Neuronal stem cell (in vitro differentiated cells): ENCODE results near the gene SLC25A3.
"Not testable (repeated sequence)": the region's sequence is repeated elsewhere in the genome, so short reads cannot be mapped to it uniquely, and the experiment has no call there.

ENCODE experiments used
- DNase-seq: peaks from one replicate; pipeline ENCODE4 v3.0.0-alpha.2; 2013; ENCODE audit warnings: low spot score
- H2AFZ ChIP-seq: one replicate; pipeline ENCODE4 v1.6.1; 2013; ENCODE audit warnings: mild to moderate bottlenecking, low read length, inconsistent platforms
- H2AK5ac ChIP-seq: 2 replicates; pipeline ENCODE4 v1.6.1; 2013; ENCODE audit warnings: low read depth, mild to moderate bottlenecking, inconsistent platforms, low read length, moderate library complexity, mixed read lengths
- H2BK120ac ChIP-seq: 2 replicates; pipeline ENCODE4 v1.6.1; 2013; ENCODE audit warnings: low read depth, mild to moderate bottlenecking, inconsistent platforms, low read length, moderate library complexity, mixed read lengths
- H2BK12ac ChIP-seq: one replicate; pipeline ENCODE4 v1.6.1; 2013; ENCODE audit warnings: low read length, inconsistent platforms
- H2BK15ac ChIP-seq: 2 replicates; pipeline ENCODE4 v1.6.1; 2013; ENCODE audit warnings: mild to moderate bottlenecking, low read length, inconsistent platforms, mixed read lengths
- H2BK5ac ChIP-seq: one replicate; pipeline ENCODE4 v1.6.1; 2013; ENCODE audit warnings: inconsistent platforms, mild to moderate bottlenecking, low read length, moderate library complexity
- H3K14ac ChIP-seq: one replicate; pipeline ENCODE4 v1.6.1; 2013; ENCODE audit warnings: low read length, inconsistent platforms
- H3K18ac ChIP-seq: 2 replicates; pipeline ENCODE4 v1.6.1; 2013; ENCODE audit warnings: low read length, inconsistent platforms
- H3K23ac ChIP-seq: 2 replicates; pipeline ENCODE4 v1.6.1; 2013; ENCODE audit warnings: low read depth, mild to moderate bottlenecking, mixed read lengths, low read length, inconsistent platforms; ENCODE audit not compliant: poor library complexity
- H3K27ac ChIP-seq: replicated peaks from 3 replicates; pipeline ENCODE4 v1.5.1; 2013; ENCODE audit warnings: low read length, inconsistent platforms
- H3K27me3 ChIP-seq, 3 experiments: 2 replicates each; pipeline ENCODE4 v1.6.1; 2013; ENCODE audit warnings: low read length in 3 of 3, mild to moderate bottlenecking in 2 of 3, inconsistent platforms in 1 of 3, low read depth in 1 of 3, mixed read lengths in 1 of 3, moderate library complexity in 1 of 3; ENCODE audit not compliant: control insufficient read depth in 3 of 3, insufficient read depth in 3 of 3
- H3K36me3 ChIP-seq, 2 donors: replicated peaks in 1 of 2; 2 replicates each; pipeline ENCODE4 v1.6.1; 2013; ENCODE audit warnings: low read length in 2 of 2; ENCODE audit not compliant: control insufficient read depth in 2 of 2, insufficient read depth in 2 of 2
- H3K4ac ChIP-seq: 2 replicates; pipeline ENCODE4 v1.6.1; 2013; ENCODE audit warnings: inconsistent platforms, mild to moderate bottlenecking, low read length, moderate library complexity
- H3K4me1 ChIP-seq, 2 donors: 1 replicate in 1 of 2; 2 replicates in 1 of 2; pipeline ENCODE4 v1.6.1; 2013; ENCODE audit warnings: low read length in 2 of 2, low read depth in 1 of 2; ENCODE audit not compliant: control insufficient read depth in 2 of 2, insufficient read depth in 1 of 2
- H3K4me2 ChIP-seq: one replicate; pipeline ENCODE4 v1.6.1; 2013; ENCODE audit warnings: mild to moderate bottlenecking, low read length, inconsistent platforms; ENCODE audit not compliant: insufficient read depth, poor library complexity, severe bottlenecking
- H3K4me3 ChIP-seq, 2 donors: 2 replicates each; pipeline ENCODE4 v1.5.1; 2013; ENCODE audit warnings: low read length in 2 of 2, mild to moderate bottlenecking in 2 of 2, inconsistent platforms in 1 of 2, moderate library complexity in 1 of 2
- H3K79me1 ChIP-seq: one replicate; pipeline ENCODE4 v1.6.1; 2013; ENCODE audit warnings: low read depth, mild to moderate bottlenecking, inconsistent platforms, low read length, moderate library complexity
- H3K9ac ChIP-seq: one replicate; pipeline ENCODE4 v1.6.1; 2013; ENCODE audit warnings: mild to moderate bottlenecking, low read depth, low read length, inconsistent platforms; ENCODE audit not compliant: poor library complexity
- H3K9me3 ChIP-seq, 2 donors: replicated peaks in 1 of 2; 2 replicates each; pipeline versions ENCODE3 to v1.6.1; 2013; ENCODE audit warnings: low read length in 2 of 2, mild to moderate bottlenecking in 2 of 2, inconsistent platforms in 1 of 2, low read depth in 1 of 2, mixed read lengths in 1 of 2, moderate library complexity in 1 of 2; ENCODE audit not compliant: control insufficient read depth in 2 of 2, insufficient read depth in 1 of 2
- H4K8ac ChIP-seq: one replicate; pipeline ENCODE4 v1.6.1; 2013; ENCODE audit warnings: low read depth, mild to moderate bottlenecking, inconsistent platforms, low read length, moderate library complexity
- H4K91ac ChIP-seq: one replicate; pipeline ENCODE4 v1.6.1; 2013; ENCODE audit warnings: low read length, low read depth, mild to moderate bottlenecking, inconsistent platforms; ENCODE audit not compliant: poor library complexity
- WGBS, 2 donors: extraction: QIAGEN DNeasy Blood & Tissue Kit; methylation state at CpG; one replicate each; pipeline ENCODE4 v1.1.7; 2013; ENCODE audit warnings: missing lambda C conversion rate in 2 of 2, mixed read lengths in 1 of 2; ENCODE audit not compliant: insufficient read length in 2 of 2, insufficient replicate concordance in 1 of 2; ENCODE audit errors: extremely low coverage in 2 of 2; 5-methylcytosine and 5-hydroxymethylcytosine counted together

SLC25A3 gene

GRCh38 chr12:98572010-98572409 lies 21.5 kb upstream of the SLC25A3 start:
- Histone ChIP-seq H3K36me3 (no peaks in the 10 kb centered on the region), H2BK120ac (no peak overlapping the region), H3K27me3 (no peaks in the 10 kb centered on the region), H2BK5ac (no peak overlapping the region), H2BK15ac (no peak overlapping the region), H3K27ac (no peak overlapping the region), H4K91ac (no peak overlapping the region), H2BK12ac (no peak overlapping the region), H3K4me3 (no peak overlapping the region), H2AFZ (no peak overlapping the region), H3K9ac (no peak overlapping the region), H3K23ac (no peak overlapping the region), H4K8ac (no peak overlapping the region), H3K14ac (no peak overlapping the region), H3K79me1 (no peaks in the 10 kb centered on the region), H3K18ac (no peak overlapping the region), H3K9me3 (peaks cover 0 to 2% of the 10 kb centered on the region in 2 donors), H3K4me2 (no peak overlapping the region), H3K4me1 (no peaks in the 10 kb centered on the region), H3K4ac (no peak overlapping the region), H2AK5ac (no peak overlapping the region)
- no peak for DNase-seq
- no CpG with 5 or more reads among the region's 2 CpGs for WGBS, 2 donors

GRCh38 chr12:98574110-98574509 lies 19.4 kb upstream of the SLC25A3 start:
- H2BK15ac ChIP-seq = no peak overlapping the region
- no peak overlapping the region for H2BK12ac ChIP-seq
- no peak overlapping the region for H3K27ac ChIP-seq
- H3K4me2 ChIP-seq = no peak overlapping the region
- no peak overlapping the region for H3K4me3 ChIP-seq
- no peak overlapping the region for H3K4ac ChIP-seq
- no peak overlapping the region for H4K91ac ChIP-seq
- H2AFZ ChIP-seq = no peak overlapping the region
- H3K18ac ChIP-seq = no peak overlapping the region
- H3K23ac ChIP-seq = no peak overlapping the region
- H2BK120ac ChIP-seq = no peak overlapping the region
- no peak overlapping the region for H2AK5ac ChIP-seq
- no peaks in the 10 kb centered on the region for H3K4me1 ChIP-seq
- WGBS, 2 donors = no CpG with 5 or more reads among the region's 1 CpG
- no peaks in the 10 kb centered on the region for H3K36me3 ChIP-seq
- no peaks in the 10 kb centered on the region for H3K9me3 ChIP-seq
- H3K27me3 ChIP-seq = no peaks in the 10 kb centered on the region
- H2BK5ac ChIP-seq = no peak overlapping the region
- no peak overlapping the region for H3K9ac ChIP-seq
- no peak overlapping the region for H3K14ac ChIP-seq
- H3K79me1 ChIP-seq = no peaks in the 10 kb centered on the region
- DNase-seq = no peak
- H4K8ac ChIP-seq = no peak overlapping the region

- H3K4me2 ChIP-seq = no peak overlapping the region
- no peak overlapping the region for H4K91ac ChIP-seq
- H3K18ac ChIP-seq = no peak overlapping the region
- H2BK5ac ChIP-seq = no peak overlapping the region
- H2BK120ac ChIP-seq = no peak overlapping the region
- H3K4me3 ChIP-seq = no peak overlapping the region
- H4K8ac ChIP-seq = no peak overlapping the region
- no peaks in the 10 kb centered on the region for H3K4me1 ChIP-seq
- H3K9me3 ChIP-seq = no peaks in the 10 kb centered on the region
- H3K9ac ChIP-seq = no peak overlapping the region
- H3K79me1 ChIP-seq = no peaks in the 10 kb centered on the region
- H3K4ac ChIP-seq = no peak overlapping the region
- H3K14ac ChIP-seq = no peak overlapping the region
- H2BK12ac ChIP-seq = no peak overlapping the region
- H3K36me3 ChIP-seq = no peaks in the 10 kb centered on the region
- H3K27me3 ChIP-seq = no peaks in the 10 kb centered on the region
- H2AK5ac ChIP-seq = no peak overlapping the region
- no peak overlapping the region for H2AFZ ChIP-seq
- H2BK15ac ChIP-seq = no peak overlapping the region
- no peak overlapping the region for H3K27ac ChIP-seq
- no peak for DNase-seq
- no CpG with 5 or more reads among the region's 4 CpGs for WGBS, 2 donors
- H3K23ac ChIP-seq = no peak overlapping the region
Measured at GRCh38 chr12:98575013-98575412, 18.5 kb upstream of the SLC25A3 start.

GRCh38 chr12:98576795-98577194 lies 16.7 kb upstream of the SLC25A3 start:
- not testable (repeated sequence) for H3K4me3 ChIP-seq, H2BK15ac ChIP-seq, H3K27me3 ChIP-seq, H2BK120ac ChIP-seq, H2BK12ac ChIP-seq, H3K9ac ChIP-seq, H4K91ac ChIP-seq, H3K4me1 ChIP-seq, H3K9me3 ChIP-seq, H4K8ac ChIP-seq, DNase-seq, H3K4me2 ChIP-seq, H3K36me3 ChIP-seq, H2AFZ ChIP-seq, H3K23ac ChIP-seq, H3K4ac ChIP-seq, H3K14ac ChIP-seq, H2AK5ac ChIP-seq, H3K79me1 ChIP-seq, H3K18ac ChIP-seq, H2BK5ac ChIP-seq, H3K27ac ChIP-seq
- WGBS, 2 donors = no CpG with 5 or more reads among the region's 2 CpGs
